ENCODE results near the gene APLP1.

DNA sequence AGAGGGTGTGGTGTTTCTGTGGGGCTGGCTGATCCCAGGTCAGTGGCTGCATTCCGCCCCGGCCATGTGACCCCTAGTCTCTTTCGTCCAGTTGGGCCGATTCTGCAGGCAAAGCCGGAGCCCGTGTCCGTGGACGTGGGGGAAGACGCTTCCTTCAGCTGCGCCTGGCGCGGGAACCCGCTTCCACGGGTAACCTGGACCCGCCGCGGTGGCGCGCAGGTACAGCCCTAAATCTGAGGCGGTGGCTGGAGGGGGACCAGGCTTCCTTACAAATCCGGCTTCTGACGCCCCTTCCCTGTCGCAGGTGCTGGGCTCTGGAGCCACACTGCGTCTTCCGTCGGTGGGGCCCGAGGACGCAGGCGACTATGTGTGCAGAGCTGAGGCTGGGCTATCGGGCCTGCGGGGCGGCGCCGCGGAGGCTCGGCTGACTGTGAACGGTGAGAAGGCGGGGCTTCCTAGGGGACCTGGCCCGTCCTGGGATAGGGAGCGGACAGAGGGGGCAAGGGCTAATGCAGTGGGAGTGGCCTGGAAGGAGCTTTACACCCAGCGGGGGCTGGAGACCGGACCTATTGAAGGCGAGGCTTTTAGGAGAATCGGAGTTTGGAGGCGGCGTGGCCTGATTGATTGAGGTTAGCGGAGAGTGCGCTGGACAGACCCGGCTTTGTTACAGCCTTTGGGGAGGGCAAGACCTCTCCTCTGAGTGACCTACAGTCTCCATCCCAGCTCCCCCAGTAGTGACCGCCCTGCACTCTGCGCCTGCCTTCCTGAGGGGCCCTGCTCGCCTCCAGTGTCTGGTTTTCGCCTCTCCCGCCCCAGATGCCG lies 7.3 kb upstream of the APLP1 start:
- TF ChIP-seq CTCF (conservative IDR thresholded peaks at IDR 0.05; ENCODE audit: low read depth, low read length) (no peak), EZH2 (IDR thresholded peaks at IDR 0.05; ENCODE audit: borderline replicate concordance, low read depth, low read length, poor library complexity, severe bottlenecking) (no peak)
